H7 (cell line): ENCODE data around the gene RUFY1. TPM values are rescaled to one million over a fixed set of nuclear protein-coding genes. Genes with fewer than 3 reads are reported as not detected.

Experiments used
- DNase-seq: peaks from one replicate; pipeline ENCODE4 v3.0.0; 2012
- H3K27me3 ChIP-seq: 2 replicates; pipeline ENCODE4 v1.6.0; 2011; ENCODE audit warnings: mild to moderate bottlenecking, low read length; ENCODE audit not compliant: control insufficient read depth, insufficient read depth
- H3K36me3 ChIP-seq: replicated peaks from 2 replicates; pipeline ENCODE4 v1.5.1; 2011; ENCODE audit warnings: low read length; ENCODE audit not compliant: control insufficient read depth, insufficient read depth
- H3K4me3 ChIP-seq: 2 replicates; pipeline ENCODE4 v1.5.1; 2011; ENCODE audit warnings: low read depth, mild to moderate bottlenecking, control low read depth, low read length, moderate library complexity; ENCODE audit not compliant: insufficient read depth
- total RNA-seq: library from RNA; depleted of rRNA; stranded (reverse); fragments of >200 nt; shearing (Covaris generic); gene quantifications from 2 replicates; pipeline ENCODE4 v1.2.3, GENCODE V29; 2014

The RUFY1 gene
- total RNA-seq, 1 experiment from 2014 or later = 25.5 TPM

DNA sequence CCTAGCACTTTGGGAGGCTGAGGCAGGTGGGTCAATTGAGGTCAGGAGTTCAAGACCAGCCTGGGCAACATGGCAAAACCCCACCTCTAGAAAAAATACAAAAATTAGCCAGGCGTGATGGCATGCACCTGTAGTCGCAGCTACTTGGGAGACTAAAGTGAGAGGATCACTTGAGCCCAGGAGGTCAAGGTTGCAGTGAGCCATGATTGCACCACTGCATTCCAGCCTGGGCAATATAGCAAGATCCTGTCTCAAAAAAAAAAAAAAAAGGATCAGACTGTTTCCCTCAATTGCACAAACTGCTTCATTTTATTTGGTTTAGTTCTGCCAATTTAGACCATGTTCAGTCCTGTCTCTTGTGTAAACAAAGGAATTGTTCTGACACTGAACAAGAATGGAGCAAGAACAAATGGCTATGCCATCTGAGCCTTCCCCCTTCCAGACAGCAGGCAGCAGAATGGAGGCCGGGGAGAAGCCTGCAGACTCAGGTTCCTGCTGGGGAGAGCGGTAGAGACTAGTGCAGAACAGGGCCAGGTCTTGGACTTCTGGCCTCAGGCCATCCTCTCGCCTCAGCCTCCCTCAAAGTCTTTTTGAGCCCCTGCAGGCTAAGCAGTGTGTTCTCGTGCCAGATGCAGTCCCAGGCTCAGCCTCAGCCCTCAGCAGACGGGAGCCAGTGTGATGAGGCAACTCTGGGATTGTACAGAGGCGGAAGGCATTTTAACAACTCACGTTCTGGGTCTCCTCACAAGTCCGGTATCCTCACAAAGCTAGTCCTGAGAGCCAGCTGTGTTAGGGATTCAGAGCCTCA, 54.9 kb downstream of the RUFY1 start:
- Histone ChIP-seq H3K27me3 (no peaks in the 10 kb centered on the region), H3K4me3 (no peak overlapping the region), H3K36me3 (peaks cover 24% of the 10 kb centered on the region)
- DNase-seq = no peak

DNA sequence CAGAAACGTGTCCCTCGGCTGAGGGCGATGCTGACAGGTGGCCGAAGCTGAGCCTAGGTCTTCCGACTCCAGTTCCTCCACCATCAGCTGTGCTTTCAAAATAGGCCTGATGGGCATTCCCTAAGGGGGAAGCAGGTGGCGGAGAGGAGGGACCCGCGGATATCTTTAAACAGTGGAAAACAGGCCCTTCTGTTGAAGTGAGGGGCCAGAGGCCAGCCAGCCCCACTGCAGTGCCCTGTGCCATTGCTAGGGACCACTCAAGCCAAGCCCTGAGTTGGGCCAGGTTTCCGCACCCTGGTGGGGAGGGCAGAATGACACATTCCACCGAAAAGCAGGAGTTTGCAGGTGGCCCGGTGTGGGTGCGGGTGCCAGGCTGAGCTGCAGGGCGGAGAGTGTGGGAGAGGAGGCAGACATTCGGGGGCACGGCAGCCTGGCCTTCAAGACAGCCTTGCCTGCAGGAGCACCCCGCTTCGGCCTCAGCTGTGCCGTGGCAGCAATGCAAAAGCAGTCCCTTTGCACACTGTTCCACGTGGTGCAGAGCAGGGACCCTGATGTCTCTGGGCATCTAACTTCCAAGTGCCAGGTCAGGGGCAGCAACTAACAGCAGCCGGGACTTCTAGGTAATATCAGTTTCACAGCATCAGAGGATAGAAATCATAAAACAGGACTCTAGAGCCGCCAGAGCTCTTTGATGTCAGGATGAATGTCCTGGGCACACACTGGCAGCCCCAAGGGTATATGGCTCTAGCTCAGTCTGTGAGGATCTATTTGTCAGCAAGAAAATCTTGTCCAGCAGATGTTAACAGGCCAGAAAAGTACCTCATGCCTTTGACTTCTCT, 55.9 kb downstream of the RUFY1 start:
- no peak overlapping the region for H3K4me3 ChIP-seq
- H3K27me3 ChIP-seq = no peaks in the 10 kb centered on the region
- no peak for DNase-seq
- H3K36me3 ChIP-seq = peaks cover 28% of the 10 kb centered on the region

DNA sequence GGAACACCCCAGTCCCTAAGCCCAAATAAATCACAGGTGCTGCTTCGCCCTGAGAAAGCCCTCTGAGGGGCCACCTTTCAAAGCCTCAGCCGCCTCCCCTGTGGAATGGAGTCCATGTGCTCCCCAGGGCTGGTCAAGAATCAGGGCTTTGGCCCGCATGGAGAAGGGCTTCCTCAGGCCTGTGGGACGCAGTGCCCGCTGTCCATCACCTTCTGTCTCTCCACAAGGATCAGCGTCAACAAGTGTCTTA, 56.5 kb downstream of the RUFY1 start:
- Histone ChIP-seq H3K4me3 (no peak overlapping the region), H3K27me3 (no peaks in the 10 kb centered on the region), H3K36me3 (peaks cover 28% of the 10 kb centered on the region)
- DNase-seq = no peak

DNA sequence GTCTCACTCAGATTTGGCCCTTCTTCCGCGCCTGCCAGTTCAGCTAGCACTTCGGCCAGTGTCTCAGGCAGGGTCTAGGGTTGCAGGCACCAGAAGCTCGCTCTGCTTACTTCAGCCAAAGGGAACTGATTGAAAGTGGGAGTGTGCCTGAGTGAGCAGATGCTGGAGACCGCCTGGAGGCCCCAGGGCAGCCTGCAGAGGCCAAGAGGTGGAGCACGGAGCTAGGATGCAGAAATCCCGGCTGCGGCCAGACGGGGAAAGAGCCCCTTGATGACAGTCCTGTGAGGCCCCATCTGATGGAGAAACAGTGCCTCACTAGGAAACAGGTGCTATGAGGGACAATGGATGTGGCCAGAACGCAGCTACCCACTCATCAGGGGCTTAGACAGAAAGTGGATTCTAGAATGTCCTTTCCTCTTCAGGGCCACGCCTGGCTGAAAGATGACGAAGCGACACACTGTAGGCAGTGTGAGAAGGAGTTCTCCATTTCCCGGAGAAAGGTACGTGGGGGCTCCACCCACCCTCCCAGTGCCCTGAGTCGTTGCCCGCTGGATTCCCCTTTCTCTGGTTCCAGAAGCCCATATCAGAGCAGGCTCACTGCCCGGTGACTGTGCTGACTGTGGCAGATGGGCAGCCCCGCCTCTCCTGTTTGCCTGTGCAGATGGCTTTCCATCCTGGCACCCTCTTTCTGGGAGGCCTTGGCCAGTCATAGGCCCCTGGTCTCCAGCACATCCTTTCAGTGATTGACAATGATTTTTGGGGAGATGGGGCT, 57.0 kb downstream of the RUFY1 start:
- DNase-seq = peak; percentile 65
- Histone ChIP-seq H3K36me3 (peaks cover 26% of the 10 kb centered on the region), H3K27me3 (no peaks in the 10 kb centered on the region), H3K4me3 (no peak overlapping the region)

DNA sequence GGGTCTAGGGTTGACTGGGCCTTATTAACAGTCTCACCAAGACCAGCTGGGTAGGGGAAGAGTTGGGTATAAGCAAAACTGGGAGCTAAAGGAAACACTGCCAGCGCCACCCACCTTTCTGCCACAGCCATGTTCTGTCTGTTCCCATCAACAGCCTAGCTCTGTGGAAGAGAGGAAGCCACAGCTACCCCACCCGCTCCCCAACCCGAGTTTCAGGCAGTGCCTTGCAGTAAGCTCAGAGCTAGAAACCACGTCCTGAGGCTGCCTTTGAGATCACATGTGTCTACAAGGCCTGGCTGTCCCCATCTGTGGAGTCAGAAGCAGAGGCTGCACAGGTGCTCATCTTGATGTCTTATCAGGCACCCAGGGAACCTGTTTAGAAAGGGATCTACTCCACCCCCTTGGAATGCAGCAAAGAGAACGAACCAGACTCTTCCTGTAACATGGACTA, 57.8 kb downstream of the RUFY1 start:
- no peaks in the 10 kb centered on the region for H3K27me3 ChIP-seq
- no peak for DNase-seq
- peaks cover 30% of the 10 kb centered on the region for H3K36me3 ChIP-seq
- H3K4me3 ChIP-seq = no peak overlapping the region

DNA sequence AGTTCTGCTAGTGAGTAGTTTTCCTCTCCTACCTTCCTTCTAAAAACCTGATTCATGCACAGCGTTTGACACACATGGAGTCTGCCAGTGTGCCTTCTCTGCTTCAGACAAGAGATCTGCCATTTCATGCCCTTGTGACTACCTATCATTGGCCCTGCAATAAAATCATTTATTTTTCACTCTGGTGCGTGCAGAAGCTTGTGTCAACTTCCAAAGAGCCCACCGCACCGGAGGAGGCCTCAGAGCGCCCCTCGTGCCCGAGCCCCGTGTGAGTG, 59.4 kb downstream of the RUFY1 start:
- Histone ChIP-seq H3K4me3 (no peak overlapping the region), H3K27me3 (no peaks in the 10 kb centered on the region), H3K36me3 (peaks cover 37% of the 10 kb centered on the region)
- DNase-seq = no peak

DNA sequence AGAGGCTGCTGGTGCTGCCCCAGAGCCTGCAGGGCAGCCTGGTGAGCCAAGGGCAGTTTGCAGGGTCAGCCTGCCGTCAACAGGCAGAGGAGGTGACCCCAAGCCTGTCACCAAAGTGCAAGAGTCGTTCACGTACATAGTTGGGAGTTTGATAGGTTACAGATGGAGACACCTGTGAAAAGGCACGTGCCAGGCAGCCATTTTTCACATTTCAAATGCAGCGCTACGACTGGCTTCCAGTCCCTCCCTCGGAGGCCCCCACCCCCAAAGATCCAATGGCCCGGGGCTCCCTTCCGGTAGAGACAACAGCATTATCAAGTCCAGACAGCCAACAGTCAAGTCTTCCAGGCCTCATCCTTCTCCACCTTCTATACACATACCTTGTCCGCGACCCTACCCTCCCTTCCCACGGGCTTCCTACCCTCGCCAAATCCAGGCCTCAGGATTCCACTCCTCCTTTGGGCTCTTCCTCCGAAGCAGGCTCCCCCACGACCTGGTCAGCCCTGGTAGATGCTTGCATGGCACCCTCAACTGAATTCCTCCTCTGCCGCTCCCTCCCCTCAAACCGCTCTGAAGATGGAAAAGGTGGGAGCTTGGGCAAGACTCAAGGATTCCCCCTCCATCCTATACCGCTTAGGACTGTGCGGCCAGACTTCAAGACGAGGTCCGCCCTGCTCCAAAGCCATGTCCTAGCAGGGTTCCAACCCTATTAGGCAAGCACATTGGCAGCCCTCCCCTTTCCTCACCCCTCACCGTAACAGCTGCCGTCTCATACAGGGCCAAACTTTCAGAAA, 60.0 kb downstream of the RUFY1 start:
- no peak overlapping the region for H3K4me3 ChIP-seq
- no peak for DNase-seq
- peaks cover 43% of the 10 kb centered on the region for H3K36me3 ChIP-seq
- H3K27me3 ChIP-seq = no peaks in the 10 kb centered on the region

DNA sequence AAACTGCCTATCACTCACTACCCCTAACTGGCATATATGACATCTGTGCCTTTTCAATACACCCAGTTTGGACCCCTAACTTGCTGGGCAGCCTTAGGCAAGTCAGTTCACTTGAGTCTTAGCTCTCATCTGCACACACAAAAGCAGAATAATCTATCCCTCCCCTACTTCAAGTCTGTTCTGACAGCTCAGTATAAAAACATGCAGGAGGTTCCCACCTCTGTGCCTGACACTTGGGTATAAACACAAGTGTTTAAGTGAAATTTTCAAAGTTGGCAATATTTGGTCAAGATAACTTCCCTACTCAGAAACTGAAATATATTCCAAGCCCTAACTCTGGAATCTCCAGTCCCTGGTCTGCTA, 60.5 kb downstream of the RUFY1 start:
- Histone ChIP-seq H3K4me3 (no peak overlapping the region), H3K36me3 (peaks cover 40% of the 10 kb centered on the region), H3K27me3 (no peaks in the 10 kb centered on the region)
- DNase-seq = no peak

DNA sequence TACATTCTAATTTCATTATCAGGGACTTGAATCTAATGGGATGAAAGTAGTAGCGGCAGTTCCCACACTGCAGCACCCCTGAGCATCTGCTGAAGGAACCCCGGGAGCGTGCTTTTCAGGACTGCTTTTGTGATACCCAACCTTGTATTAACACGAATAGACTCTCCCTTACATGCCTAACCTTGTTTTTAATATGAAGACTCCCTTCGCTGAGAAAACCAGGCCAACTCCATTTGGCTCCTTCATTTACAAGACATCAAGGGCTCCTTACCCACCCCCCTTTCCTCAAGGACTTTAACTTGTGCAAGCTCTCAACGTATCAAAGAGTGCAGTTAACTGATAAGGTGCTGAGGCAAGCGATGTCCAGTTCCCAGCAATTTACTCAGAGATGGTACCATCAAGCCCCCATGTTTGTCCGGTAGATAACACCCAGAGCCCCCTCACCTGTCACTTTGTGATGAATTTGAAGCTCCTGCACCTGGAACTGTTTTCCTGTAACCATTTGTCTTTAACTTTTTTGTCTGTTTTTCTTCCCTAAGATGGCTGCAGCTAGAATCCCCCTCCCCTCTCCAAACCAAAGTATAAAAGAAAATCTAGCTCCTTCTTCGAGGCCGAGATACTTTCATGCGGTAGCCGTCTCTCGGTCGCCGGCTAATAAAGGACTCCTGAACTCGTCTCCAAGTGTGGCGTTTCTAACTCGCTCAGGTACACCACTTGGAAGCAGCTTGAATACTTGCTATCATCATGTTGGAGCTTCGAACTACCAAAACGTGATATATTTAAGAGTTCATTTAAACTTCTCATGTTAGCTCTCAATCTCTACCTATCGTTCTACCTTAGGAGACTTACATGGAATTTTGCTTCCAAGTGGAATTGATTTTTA, 62.5 kb downstream of the RUFY1 start:
- no peak for DNase-seq
- Histone ChIP-seq H3K27me3 (no peaks in the 10 kb centered on the region), H3K36me3 (peaks cover 53% of the 10 kb centered on the region), H3K4me3 (no peak overlapping the region)

DNA sequence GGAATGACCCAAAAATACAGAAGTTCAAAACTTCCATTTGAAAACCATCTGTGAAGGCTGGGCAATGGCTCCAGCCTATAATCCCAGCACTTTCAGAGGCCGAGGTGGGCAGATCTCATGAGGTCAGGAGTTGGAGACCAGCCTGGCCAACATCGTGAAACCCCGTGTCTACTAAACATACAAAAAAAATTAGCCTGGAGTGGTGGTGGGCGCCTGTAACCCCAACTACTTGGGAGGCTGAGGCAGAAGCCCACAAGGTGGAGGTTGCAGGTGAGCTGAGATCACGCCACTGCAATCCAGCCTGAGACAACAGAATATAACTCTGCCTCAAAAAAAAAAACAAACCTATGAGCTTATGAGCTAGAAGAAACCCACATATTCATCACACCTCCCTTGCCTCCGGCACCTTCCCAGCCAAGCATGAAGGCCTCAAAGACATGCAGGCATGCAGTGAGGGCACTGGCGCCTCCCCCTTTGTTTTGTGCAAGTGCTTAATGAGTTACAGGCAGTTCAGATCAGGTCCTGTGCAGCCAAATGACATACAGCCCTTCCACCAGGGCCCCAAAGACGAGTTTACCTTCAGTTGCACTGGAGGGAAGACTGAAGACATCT, 63.2 kb downstream of the RUFY1 start:
- H3K27me3 ChIP-seq = no peaks in the 10 kb centered on the region
- DNase-seq = no peak
- no peak overlapping the region for H3K4me3 ChIP-seq
- peaks cover 60% of the 10 kb centered on the region for H3K36me3 ChIP-seq

DNA sequence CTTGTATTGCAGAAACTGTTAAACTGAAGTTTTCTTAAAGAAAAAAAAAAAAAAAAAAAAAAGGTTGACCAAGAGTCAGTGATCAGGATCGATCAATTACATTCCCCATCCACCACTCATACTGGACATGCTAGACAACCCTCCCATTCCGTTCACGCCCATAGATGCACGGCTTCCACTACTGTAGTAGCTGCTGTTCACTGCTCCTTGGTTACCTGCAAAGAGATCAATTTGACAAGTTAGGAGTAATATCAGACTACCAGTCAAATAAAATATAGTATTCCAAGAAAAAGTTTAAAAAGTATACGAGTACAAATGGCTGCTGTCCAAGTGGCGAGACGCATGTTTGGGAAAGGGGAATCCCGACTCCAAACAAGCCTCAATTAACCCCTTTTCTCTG, 64.4 kb downstream of the RUFY1 start:
- H3K4me3 ChIP-seq = no peak overlapping the region
- no peak for DNase-seq
- peaks cover 69% of the 10 kb centered on the region for H3K36me3 ChIP-seq
- no peaks in the 10 kb centered on the region for H3K27me3 ChIP-seq

DNA sequence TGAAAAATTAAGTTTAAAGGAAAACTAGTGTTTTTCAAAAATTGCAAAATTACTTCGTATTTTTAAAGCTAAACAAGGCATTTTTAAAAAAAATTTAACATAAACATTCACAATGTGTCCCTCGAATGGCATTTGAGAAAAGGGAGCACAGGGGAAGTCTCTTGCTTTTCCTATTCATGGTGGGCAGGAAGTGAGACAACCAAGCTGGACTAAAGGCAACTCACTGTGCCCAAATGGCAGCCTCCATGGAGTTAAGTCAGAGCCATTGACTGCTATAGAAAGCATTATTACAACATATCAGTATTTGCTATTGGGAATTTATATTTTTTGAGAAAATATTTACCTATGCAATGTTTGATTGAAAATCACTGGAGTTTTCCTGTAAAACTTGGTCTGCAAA, 64.8 kb downstream of the RUFY1 start:
- no peak for DNase-seq
- Histone ChIP-seq H3K36me3 (peaks cover 72% of the 10 kb centered on the region), H3K27me3 (no peaks in the 10 kb centered on the region), H3K4me3 (no peak overlapping the region)

DNA sequence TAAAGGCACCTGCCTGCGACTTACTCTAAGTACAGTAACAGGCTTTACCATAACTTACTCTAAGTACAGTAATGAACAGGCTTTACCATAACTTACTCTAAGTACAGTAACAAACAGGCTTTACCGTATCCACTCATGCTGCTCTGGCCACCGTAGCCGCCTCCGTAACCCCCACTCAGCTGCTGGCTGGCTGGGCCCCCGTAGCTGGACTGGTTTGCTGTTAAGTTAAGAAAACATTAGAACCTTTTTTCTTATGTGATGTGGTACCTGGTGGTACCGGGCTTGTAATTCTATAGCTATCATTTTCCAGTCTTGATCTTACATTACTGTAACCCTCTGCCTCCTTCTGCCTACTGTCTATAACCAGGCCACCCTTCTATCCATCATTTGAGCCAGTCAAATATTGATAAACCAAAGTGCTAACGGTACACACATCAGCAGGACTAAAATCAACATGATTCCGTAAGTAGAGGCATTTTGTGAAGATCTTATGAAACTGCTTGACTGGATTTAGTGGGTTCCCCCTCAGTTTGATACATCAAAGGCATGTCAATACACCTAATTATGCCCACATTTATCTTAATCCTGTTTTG, 65.7 kb downstream of the RUFY1 start:
- H3K36me3 ChIP-seq = peaks cover 77% of the 10 kb centered on the region
- H3K4me3 ChIP-seq = no peak overlapping the region
- no peaks in the 10 kb centered on the region for H3K27me3 ChIP-seq
- DNase-seq = no peak
